Measurements from ENCODE around the gene COL1A2. TPM values are rescaled to one million over a fixed set of nuclear protein-coding genes. Genes with fewer than 3 reads are reported as not detected.

COL1A2 gene
- total RNA-seq, 4 donors from 2014 or later: 227 to 697 (median 347) TPM

DNA sequence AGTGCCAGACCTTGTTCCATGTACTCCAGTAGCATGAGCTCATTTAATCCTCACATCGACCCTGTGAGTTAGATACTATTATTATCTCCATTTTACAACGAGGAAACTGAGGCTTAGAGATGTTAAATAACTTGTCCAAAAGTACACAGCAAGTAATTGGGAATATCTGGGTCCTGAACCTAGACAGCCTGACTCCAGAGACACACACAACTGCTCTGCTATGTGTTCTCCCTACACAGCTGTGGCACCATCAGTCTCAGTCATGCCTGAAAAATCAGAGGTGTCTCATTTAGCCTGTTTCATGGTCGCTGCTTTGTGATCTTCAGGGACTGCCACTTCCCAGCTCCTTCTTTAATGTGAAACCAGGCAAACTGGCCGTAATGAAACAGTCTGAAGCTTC is 56.5 kb downstream of the COL1A2 start:
- 67% methylated on average over 4 of the region's 4 CpGs for WGBS
- no peak overlapping the region for H3K4me3 ChIP-seq

DNA sequence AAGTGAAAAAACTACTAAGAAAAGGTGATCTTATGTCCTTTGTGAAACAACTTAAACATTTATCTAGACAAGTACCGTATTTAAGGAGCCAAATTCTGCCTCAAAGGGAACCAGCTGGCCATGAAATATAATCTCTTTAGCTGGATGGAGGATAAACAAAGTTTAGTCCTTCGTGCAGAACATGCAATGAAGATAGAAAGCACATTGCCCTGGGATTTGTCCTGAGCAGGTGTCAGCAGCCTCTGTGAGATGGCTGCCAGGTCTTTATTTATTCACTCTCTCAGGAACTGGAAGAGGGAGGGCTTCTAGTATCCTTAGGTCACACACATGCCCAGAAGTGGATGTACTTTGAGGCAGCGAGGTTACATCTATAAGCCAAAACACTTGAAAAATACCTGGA is 57.5 kb downstream of the COL1A2 start:
- H3K27ac ChIP-seq (replicated peaks in 1 of 4): no peak overlapping the region
- no peaks in the 10 kb centered on the region for H3K9me3 ChIP-seq
- WGBS: 37% methylated on average over 3 of the region's 3 CpGs
- no peak overlapping the region for H3K4me3 ChIP-seq
- H3K4me1 ChIP-seq: peaks cover 7 to 17% (median 11%) of the 10 kb centered on the region in 4 donors
- H3K27me3 ChIP-seq: no peaks in the 10 kb centered on the region
- intact Hi-C loops (cut with DNase I): loop anchor here (5.0 kb wide), 1 partner anchor 205 kb away; the partner anchor contains the start of gene SGCE
- H3K36me3 ChIP-seq: no peaks in the 10 kb centered on the region
- no peak for TF ChIP-seq POLR2A (IDR thresholded peaks at IDR 0.05; ENCODE audit: low read depth)
- DNase-seq (ENCODE audit: extremely low spot score): no peak

More for the DNA sequence above, 56.5 kb downstream of the COL1A2 start:
- intact Hi-C loops (cut with DNase I): loop anchor here (5.0 kb wide), 1 partner anchor 206 kb away; the partner anchor contains the start of gene SGCE
- TF ChIP-seq POLR2AphosphoS5 (IDR thresholded peaks at IDR 0.05): no peak
- TF ChIP-seq POLR2A (IDR thresholded peaks at IDR 0.05; ENCODE audit: low read depth): no peak
- TF ChIP-seq EP300 (IDR thresholded peaks at IDR 0.05): no peak
- TF ChIP-seq, protein P1, sequence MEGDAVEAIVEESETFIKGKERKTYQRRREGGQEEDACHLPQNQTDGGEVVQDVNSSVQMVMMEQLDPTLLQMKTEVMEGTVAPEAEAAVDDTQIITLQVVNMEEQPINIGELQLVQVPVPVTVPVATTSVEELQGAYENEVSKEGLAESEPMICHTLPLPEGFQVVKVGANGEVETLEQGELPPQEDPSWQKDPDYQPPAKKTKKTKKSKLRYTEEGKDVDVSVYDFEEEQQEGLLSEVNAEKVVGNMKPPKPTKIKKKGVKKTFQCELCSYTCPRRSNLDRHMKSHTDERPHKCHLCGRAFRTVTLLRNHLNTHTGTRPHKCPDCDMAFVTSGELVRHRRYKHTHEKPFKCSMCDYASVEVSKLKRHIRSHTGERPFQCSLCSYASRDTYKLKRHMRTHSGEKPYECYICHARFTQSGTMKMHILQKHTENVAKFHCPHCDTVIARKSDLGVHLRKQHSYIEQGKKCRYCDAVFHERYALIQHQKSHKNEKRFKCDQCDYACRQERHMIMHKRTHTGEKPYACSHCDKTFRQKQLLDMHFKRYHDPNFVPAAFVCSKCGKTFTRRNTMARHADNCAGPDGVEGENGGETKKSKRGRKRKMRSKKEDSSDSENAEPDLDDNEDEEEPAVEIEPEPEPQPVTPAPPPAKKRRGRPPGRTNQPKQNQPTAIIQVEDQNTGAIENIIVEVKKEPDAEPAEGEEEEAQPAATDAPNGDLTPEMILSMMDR (IDR thresholded peaks at IDR 0.05): no peak
- no peaks in the 10 kb centered on the region for H3K9me3 ChIP-seq
- no peaks in the 10 kb centered on the region for H3K27me3 ChIP-seq
- no peaks in the 10 kb centered on the region for H3K36me3 ChIP-seq
- peaks cover 7 to 17% (median 11%) of the 10 kb centered on the region in 4 donors for H3K4me1 ChIP-seq
- DNase-seq (ENCODE audit: extremely low spot score): no peak
- no peak overlapping the region for H3K27ac ChIP-seq (replicated peaks in 1 of 4)

DNA sequence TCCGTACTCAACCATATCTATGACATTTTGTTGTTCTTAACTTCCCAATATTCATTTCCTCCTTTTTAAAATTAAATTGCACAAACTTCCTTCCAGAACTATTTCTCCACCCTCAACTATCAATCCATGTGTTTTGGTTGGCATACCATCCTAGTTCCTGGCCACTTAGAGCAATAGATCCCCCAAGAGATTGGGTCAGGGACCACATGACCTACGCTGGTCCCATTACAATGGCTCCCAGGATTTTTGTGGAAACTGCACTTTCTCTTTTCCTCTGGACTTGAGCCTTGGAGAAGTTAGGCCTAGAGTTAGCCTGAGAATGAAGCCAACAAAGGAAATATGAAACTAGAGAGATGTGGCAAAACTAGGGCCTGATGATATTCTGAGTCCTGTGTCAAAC is 59.2 kb downstream of the COL1A2 start:
- H3K27ac ChIP-seq (replicated peaks in 1 of 4): no peak overlapping the region
- H3K9me3 ChIP-seq: no peaks in the 10 kb centered on the region
- intact Hi-C loops (cut with DNase I): loop anchor here (5.0 kb wide), 1 partner anchor 203 kb away; the partner anchor contains the start of gene SGCE
- peaks cover 7 to 17% (median 11%) of the 10 kb centered on the region in 4 donors for H3K4me1 ChIP-seq
- DNase-seq (ENCODE audit: extremely low spot score): no peak
- TF ChIP-seq, protein P1 (IDR thresholded peaks at IDR 0.05): no peak
- no peak for TF ChIP-seq POLR2AphosphoS5 (IDR thresholded peaks at IDR 0.05)
- no peak for TF ChIP-seq POLR2A (IDR thresholded peaks at IDR 0.05; ENCODE audit: low read depth)
- no peak for TF ChIP-seq EP300 (IDR thresholded peaks at IDR 0.05)
- no peaks in the 10 kb centered on the region for H3K27me3 ChIP-seq
- H3K4me3 ChIP-seq: no peak overlapping the region
- WGBS: 84% methylated on average over 2 of the region's 2 CpGs
- no peaks in the 10 kb centered on the region for H3K36me3 ChIP-seq

DNA sequence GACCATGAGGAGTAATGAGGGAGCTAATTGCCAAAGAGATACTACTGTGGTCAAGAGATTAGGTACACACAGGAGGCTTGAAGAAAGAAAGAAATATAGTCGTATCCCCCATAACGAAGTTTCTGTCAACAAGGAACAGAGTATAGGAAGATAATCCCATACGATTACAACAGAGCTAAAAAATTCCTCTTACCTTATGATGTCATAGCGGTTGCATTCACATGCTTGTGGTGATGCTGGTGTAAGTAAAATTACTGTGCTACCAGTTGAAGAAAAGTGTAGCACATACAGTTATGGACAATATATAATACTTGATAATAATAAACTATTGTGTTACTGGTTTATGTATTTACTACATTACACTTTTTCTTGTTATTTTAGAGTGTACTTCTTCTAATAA is 63.3 kb downstream of the COL1A2 start:
- no peaks in the 10 kb centered on the region for H3K9me3 ChIP-seq
- whole genome bisulfite sequencing: 96% methylated on average over 4 of the region's 4 CpGs
- TF ChIP-seq EP300 (IDR thresholded peaks at IDR 0.05): no peak
- intact Hi-C loops (cut with DNase I): no loop called here
- H3K4me3 ChIP-seq: no peak overlapping the region
- no peaks in the 10 kb centered on the region for H3K36me3 ChIP-seq
- H3K4me1 ChIP-seq: no peaks in the 10 kb centered on the region
- H3K27me3 ChIP-seq: no peaks in the 10 kb centered on the region
- no peak for DNase-seq (ENCODE audit: extremely low spot score)
- H3K27ac ChIP-seq (replicated peaks in 1 of 4): no peak overlapping the region

DNA sequence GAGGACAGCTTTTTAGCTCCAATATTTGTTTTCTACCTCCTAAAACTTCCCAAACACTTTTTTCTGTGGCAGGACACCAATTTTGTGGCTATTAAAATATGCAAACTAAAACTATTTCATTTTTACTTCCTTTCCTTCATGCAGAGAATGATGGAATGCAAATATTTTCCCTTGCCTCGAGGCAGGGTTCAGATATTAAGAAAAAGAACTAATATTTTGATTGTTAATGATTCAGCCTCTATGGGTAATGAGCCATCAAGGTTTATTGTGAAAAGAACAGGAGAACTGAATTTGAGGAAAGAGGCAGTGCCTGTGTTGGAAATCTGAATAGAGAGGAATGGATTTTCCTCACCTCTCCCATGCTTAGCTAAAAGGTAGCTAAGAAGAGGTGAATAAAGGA is 71.8 kb downstream of the COL1A2 start:
- H3K4me3 ChIP-seq: no peak overlapping the region
- intact Hi-C loops (cut with DNase I): no loop called here
- TF ChIP-seq, protein P1 (IDR thresholded peaks at IDR 0.05): no peak
- TF ChIP-seq POLR2A (IDR thresholded peaks at IDR 0.05; ENCODE audit: low read depth): no peak
- TF ChIP-seq EP300 (IDR thresholded peaks at IDR 0.05): no peak
- TF ChIP-seq POLR2AphosphoS5 (IDR thresholded peaks at IDR 0.05): no peak
- peaks cover 0 to 7% (median 2%) of the 10 kb centered on the region in 4 donors for H3K9me3 ChIP-seq
- no peak for DNase-seq (ENCODE audit: extremely low spot score)
- no peaks in the 10 kb centered on the region for H3K27me3 ChIP-seq
- no peaks in the 10 kb centered on the region for H3K36me3 ChIP-seq
- H3K4me1 ChIP-seq: no peaks in the 10 kb centered on the region
- WGBS: 68% methylated on average over 1 of the region's 1 CpG
- no peak overlapping the region for H3K27ac ChIP-seq (replicated peaks in 1 of 4)

DNA sequence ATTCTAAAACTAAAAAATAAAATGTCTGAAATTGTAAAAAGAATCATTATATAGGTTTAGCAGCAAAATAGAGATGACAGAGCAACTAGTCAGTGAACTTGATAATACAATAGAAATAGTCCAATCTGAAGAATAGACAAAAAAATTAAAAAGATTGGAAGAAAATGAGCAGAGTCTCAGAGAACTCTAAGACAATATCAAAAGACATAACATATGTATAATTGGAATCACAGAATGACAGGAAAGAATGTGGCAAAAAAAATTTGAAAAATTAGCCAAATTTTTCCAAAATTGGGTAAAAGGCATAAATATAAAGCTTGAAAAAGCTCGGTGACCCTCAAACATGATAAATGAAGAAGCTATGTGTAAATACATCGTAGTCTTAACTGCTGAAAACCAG is 76.9 kb downstream of the COL1A2 start:
- TF ChIP-seq POLR2A (IDR thresholded peaks at IDR 0.05; ENCODE audit: low read depth): no peak
- TF ChIP-seq POLR2AphosphoS5 (IDR thresholded peaks at IDR 0.05): no peak
- TF ChIP-seq, protein P1 (IDR thresholded peaks at IDR 0.05): no peak
- no peak for TF ChIP-seq EP300 (IDR thresholded peaks at IDR 0.05)
- H3K4me3 ChIP-seq: no peak overlapping the region
- no peak overlapping the region for H3K27ac ChIP-seq (replicated peaks in 1 of 4)
- no peaks in the 10 kb centered on the region for H3K4me1 ChIP-seq
- peaks cover 0 to 12% (median 5%) of the 10 kb centered on the region in 4 donors for H3K9me3 ChIP-seq
- H3K36me3 ChIP-seq: no peaks in the 10 kb centered on the region
- intact Hi-C loops (cut with DNase I): no loop called here
- no peak for DNase-seq (ENCODE audit: extremely low spot score)
- 79% methylated on average over 2 of the region's 2 CpGs for WGBS
- H3K27me3 ChIP-seq: no peaks in the 10 kb centered on the region

Measured in esophagus muscularis mucosa (tissue), 4 donors.